ENCODE data around the gene SLC44A3.

SLC44A3 gene

DNA sequence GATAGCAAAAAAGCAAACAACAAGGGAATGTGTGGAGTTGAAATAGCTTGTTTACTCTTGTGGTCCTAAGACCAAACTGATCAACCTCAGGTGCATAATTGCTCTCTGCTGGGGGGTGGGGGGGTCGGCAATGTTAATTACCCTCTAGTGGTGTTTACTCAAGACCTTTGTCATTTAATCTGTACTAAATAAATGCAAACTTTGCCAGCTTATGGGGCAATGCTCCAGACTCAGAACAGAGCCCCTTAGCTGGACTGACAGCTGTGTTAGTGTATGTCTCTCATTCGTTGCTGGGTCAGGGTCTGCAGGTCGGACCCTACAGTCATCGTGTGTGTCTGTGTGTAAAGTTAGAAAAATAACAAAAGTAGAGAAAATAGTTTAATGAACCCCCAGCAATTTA lies 7.2 kb upstream of the SLC44A3 start:
- DNase-seq (ENCODE audit: low spot score): no peak
- no peak overlapping the region for H3K27ac ChIP-seq
- TF ChIP-seq, protein P1, sequence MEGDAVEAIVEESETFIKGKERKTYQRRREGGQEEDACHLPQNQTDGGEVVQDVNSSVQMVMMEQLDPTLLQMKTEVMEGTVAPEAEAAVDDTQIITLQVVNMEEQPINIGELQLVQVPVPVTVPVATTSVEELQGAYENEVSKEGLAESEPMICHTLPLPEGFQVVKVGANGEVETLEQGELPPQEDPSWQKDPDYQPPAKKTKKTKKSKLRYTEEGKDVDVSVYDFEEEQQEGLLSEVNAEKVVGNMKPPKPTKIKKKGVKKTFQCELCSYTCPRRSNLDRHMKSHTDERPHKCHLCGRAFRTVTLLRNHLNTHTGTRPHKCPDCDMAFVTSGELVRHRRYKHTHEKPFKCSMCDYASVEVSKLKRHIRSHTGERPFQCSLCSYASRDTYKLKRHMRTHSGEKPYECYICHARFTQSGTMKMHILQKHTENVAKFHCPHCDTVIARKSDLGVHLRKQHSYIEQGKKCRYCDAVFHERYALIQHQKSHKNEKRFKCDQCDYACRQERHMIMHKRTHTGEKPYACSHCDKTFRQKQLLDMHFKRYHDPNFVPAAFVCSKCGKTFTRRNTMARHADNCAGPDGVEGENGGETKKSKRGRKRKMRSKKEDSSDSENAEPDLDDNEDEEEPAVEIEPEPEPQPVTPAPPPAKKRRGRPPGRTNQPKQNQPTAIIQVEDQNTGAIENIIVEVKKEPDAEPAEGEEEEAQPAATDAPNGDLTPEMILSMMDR (conservative IDR thresholded peaks at IDR 0.05; ENCODE audit: low read depth): no peak
- POLR2A ChIA-PET (ENCODE audit: low non-redundant PET): no interaction called here
- CTCF ChIA-PET: interaction anchor here (0.6 kb wide), 1 partner anchor 11 kb away, joined by 4 read pairs; no protein-coding TSS in a partner anchor

DNA sequence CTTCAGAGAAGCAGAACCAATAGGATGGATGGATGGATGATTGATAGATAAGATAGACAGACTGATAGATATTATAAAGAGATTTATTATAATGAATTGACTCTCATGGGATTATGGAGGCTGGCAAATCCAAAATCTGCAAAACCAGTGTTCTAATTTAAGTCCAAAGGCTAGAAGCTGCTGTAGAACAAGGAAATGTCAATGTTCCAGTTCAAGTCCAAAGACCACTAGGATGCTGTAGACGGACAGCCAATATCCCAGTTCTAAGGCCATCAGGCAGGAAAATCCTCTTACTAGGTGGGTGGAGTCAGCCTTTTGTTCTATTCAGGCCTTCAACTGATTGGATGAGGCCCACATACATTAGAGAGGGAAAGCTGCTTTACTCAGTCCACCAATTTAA lies 4.1 kb upstream of the SLC44A3 start:
- H3K27ac ChIP-seq: no peak overlapping the region
- POLR2A ChIA-PET (ENCODE audit: low non-redundant PET): no interaction called here
- TF ChIP-seq, protein P1 (conservative IDR thresholded peaks at IDR 0.05; ENCODE audit: low read depth): no peak
- CTCF ChIA-PET: no interaction called here
- no peak for DNase-seq (ENCODE audit: low spot score)

DNA sequence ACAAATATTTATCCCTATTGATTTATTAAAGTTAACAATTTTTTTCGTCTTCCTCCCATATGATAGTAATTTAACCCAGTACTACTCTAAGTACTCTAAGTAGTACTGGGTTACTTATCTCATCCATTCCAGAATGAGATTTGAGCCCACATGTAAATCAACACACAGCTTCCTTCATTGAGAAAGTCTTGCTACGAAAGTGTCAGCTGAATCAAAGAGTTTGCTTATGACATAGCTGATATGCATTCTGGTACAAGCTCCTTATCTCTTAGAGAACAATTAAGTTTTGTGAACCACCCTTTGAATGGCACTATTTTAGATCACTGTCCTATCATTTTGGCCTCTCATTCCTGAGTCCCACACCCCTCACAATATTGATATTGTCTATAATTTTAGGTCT lies 2.4 kb upstream of the SLC44A3 start:
- DNase-seq (ENCODE audit: low spot score): no peak
- CTCF ChIA-PET: interaction anchor here (0.5 kb wide), 1 partner anchor 1298 kb away, joined by 5 read pairs; no protein-coding TSS in a partner anchor
- TF ChIP-seq, protein P1 (conservative IDR thresholded peaks at IDR 0.05; ENCODE audit: low read depth): no peak
- POLR2A ChIA-PET (ENCODE audit: low non-redundant PET): no interaction called here
- H3K27ac ChIP-seq: no peak overlapping the region

DNA sequence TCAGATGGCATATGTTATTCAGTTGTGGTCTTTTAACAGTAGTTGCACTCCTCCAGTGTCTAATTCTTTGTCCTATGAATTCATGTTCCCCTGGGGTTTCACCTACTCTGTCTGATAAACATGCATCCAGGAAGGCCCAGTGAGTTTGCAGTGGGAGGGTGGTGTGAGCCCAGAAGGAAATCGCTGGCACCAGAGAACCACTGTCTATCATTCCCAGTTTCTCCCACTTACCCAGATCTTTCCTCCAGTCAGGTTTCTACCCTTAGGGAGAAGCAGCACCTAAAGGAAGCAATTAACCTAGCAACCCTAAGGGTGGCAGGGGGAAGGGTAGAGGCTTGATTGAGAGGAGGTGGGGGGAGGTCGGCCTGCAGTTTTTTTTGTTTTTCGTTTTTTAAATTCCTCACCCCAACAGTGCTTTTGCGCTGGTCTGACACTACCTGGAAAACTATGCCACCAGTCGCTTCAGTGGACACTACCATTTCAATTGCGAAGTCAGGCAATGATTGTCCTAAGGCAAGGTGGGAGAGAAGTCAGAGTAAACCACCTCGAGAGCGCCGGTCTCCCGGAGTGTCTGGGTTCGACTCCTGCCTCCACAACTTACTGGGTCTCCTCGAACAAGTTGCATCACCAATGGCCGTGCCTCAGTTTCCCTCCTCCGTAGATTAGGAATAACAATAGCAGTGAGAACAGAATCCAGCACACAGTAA lies 766 bp upstream of the SLC44A3 start:
- H3K27ac ChIP-seq: no peak overlapping the region
- CTCF ChIA-PET: interaction anchor here (0.5 to 1.0 kb wide), 6 partner anchors 9 to 224 kb away, joined by 3 to 4 read pairs (median 4); no protein-coding TSS in a partner anchor
- POLR2A ChIA-PET (ENCODE audit: low non-redundant PET): no interaction called here
- DNase-seq (ENCODE audit: low spot score): no peak
- TF ChIP-seq, protein P1 (conservative IDR thresholded peaks at IDR 0.05; ENCODE audit: low read depth): no peak

DNA sequence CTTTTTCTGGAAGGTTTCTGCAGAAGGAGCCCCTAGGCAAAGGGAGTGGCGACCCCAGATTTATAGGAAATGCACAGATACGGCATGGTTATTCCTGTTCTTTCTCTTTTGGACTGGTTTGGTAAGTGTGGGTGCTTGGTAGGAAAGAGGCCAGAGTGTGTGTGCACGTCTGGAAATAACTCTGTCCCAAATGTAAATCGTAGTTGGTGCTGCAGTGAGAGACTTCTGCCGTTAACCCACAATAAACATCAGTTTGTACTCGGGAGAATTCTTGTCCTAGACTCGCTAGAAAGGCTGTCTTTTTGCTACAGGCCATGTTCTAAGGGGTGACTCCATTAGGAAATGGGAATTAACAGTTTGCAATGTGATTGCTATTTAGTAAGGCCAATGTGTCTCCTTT lies 779 bp downstream of the SLC44A3 start:
- CTCF ChIA-PET: interaction anchor here (0.7 to 1.8 kb wide), 5 partner anchors 15 to 415 kb away, joined by 3 to 5 read pairs (median 3); no protein-coding TSS in a partner anchor
- H3K27ac ChIP-seq: no peak overlapping the region
- TF ChIP-seq, protein P1 (conservative IDR thresholded peaks at IDR 0.05; ENCODE audit: low read depth): no peak
- POLR2A ChIA-PET (ENCODE audit: low non-redundant PET): no interaction called here
- DNase-seq (ENCODE audit: low spot score): no peak

DNA sequence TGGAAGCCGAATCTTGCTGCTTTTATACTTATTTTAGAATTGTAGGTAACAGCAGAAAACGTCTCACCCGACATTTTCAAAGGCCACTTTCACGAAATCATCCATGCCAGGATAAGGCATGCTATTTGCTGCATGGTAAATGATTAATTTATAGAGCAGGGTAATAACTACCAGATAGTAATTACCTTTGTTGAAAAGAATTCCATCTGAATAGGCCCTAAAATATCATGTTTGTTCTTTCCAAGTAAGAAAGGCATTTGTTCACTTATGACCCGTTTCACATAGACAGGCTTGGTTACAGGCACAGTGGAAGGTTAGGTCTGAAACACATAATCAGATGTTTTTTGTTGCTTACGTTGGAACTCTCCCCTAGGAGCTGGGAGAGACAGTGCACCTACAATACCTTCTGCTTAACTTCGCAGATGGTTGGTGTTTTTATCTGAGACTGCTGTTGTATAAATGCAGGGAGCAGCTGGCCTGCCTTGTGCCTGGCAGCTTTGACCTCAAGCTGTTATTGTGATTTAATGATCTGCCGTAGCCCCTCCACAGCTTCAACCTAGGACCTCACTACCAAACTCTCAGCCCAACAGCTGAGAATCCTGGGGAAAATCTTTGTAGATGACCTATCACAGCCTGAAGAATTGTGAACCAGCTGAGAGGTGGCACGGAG lies 1.6 kb downstream of the SLC44A3 start:
- DNase-seq (ENCODE audit: low spot score): no peak
- TF ChIP-seq, protein P1 (conservative IDR thresholded peaks at IDR 0.05; ENCODE audit: low read depth): no peak
- H3K27ac ChIP-seq: no peak overlapping the region
- ChIA-PET POLR2A (ENCODE audit: low non-redundant PET) (no interaction called here), CTCF (interaction anchor here (0.7 to 1.8 kb wide), 7 partner anchors 15 to 414 kb away, joined by 3 to 7 read pairs (median 5); no protein-coding TSS in a partner anchor)
